Choroid plexus epithelial cell (primary cell): Measurements from ENCODE around the gene ADISSP.

Source experiments
- DNase-seq: peaks from one replicate; pipeline ENCODE4 v3.0.0-alpha.2; 2010; ENCODE audit warnings: low read depth
- H3K4me3 ChIP-seq: 2 replicates; pipeline ENCODE4 v1.5.1; 2011; ENCODE audit warnings: low read depth, mild to moderate bottlenecking, control low read depth, low read length, moderate library complexity
- TF ChIP-seq, protein P1 (sequence below): conservative IDR thresholded peaks from 2 replicates; pipeline ENCODE4 v1.5.1; 2011; ENCODE audit warnings: low read depth, mild to moderate bottlenecking, control low read depth, inconsistent platforms, low read length, moderate library complexity

Gene ADISSP

DNA sequence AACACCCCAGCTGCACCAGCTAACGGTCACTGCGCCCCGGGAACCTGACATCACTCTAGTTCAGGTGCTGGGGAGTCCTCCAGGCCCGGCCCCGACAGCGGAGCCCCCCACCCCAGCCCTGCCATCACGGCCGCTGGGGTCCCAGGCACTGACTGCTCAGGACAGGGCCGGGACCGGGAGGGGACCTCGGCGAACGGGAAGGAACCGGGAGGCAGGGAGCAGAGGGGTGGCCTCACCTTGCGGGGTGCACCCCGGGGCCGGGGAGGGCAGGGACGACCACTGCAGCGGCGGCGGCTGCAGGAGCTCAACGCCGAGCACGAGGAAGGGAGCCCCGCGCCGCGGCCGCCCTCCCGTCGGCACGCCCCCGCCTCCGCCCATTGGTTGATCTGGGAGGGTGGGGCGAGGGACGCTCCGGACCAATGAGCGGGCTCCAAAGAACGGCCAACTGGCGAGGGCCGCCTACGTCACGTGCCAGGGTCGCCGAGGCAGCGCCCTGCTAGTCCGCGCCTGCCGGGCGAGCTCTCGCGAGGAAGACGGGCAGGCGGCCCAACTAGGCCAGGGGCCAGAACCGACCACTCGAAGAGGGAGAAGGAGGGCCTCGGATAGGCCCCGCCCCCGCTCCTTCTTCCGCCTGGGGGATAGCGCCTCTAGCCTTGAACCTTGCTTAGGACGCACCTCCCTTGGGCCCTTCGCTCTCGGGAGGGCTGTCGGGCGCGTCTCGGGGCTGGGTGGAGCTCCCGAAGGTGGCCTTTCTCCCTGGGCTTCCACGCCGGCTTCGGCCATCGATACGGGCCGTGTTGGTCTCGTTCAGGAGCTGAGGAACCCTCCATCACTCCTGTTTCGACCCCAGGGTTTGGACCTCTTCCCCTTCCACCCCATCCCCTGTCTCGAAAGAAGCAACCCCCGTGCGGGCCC lies at the start of gene ADISSP:
TSS of gene ADISSP (minus strand) at position 327 of the 915 bp plus-strand sequence. CDS start 7,653 bp downstream, outside the sequence.
- TF ChIP-seq, protein P1, sequence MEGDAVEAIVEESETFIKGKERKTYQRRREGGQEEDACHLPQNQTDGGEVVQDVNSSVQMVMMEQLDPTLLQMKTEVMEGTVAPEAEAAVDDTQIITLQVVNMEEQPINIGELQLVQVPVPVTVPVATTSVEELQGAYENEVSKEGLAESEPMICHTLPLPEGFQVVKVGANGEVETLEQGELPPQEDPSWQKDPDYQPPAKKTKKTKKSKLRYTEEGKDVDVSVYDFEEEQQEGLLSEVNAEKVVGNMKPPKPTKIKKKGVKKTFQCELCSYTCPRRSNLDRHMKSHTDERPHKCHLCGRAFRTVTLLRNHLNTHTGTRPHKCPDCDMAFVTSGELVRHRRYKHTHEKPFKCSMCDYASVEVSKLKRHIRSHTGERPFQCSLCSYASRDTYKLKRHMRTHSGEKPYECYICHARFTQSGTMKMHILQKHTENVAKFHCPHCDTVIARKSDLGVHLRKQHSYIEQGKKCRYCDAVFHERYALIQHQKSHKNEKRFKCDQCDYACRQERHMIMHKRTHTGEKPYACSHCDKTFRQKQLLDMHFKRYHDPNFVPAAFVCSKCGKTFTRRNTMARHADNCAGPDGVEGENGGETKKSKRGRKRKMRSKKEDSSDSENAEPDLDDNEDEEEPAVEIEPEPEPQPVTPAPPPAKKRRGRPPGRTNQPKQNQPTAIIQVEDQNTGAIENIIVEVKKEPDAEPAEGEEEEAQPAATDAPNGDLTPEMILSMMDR: peak; percentile 31

DNA sequence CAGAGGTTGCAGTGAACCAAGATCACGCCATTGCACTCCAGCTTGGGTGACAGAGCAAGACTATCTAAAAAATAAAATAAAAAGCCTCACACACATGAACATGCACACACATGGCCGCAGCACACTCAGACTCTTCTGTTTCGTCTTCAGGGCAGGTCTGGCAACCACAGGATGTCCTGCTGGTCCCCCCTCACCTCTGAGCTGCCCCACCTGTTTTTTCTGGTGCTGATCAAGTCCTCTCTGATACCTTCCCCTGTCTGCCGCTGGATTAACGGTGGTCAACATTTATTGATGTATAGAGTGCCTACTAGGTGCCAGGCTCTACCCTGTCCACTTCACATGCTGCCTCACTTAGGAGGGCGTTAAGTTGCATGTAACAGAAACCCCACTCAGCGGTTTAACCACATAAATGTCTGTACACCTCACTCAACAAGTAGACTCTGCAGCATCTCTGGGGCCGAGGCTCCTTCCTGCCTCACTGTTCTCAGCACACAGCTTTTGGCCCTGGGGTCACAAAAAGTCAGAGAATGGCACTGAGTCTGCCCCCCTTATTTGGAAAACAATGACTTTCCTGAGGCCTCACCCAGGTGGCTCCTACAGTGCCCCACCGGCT lies 48.3 kb upstream of the ADISSP start:
- no peak for DNase-seq

More for the DNA sequence above, at the start of gene ADISSP:
- peak within 1 kb of the TSS; percentile 74 for H3K4me3 ChIP-seq
- DNase-seq: peak; percentile 99

DNA sequence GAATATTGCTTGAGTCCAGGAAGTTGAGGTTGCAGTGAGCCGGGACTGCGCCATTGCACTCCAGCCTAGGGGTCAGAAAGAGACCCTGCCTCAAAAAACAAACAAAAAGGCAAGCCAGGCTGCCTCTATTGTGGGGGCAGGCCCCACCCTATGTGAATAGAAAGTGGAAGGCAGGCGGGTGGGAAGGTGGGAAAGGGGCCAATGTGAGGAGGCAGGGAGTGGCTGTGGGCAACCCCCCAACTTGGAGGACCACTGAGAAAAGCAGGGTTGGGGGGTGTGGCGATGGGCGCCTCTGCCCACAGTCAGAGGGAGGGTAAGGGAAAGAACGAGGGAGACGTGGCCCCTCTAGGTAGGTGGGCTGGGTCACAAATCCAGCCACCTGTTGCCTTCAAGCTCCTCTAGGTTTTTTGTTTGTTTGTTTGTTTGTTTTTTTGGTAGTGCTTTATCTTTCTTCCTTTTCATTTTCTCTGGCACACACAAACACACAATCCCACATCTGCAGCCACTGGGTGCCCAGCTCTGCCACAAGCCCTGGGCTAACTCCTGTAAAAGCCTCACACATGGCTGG lies 47.5 kb upstream of the ADISSP start:
- TF ChIP-seq, protein P1: no peak
- DNase-seq: no peak
- no peak overlapping the region for H3K4me3 ChIP-seq

More for the DNA sequence above, 48.3 kb upstream of the ADISSP start:
- TF ChIP-seq, protein P1: no peak
- no peak overlapping the region for H3K4me3 ChIP-seq

DNA sequence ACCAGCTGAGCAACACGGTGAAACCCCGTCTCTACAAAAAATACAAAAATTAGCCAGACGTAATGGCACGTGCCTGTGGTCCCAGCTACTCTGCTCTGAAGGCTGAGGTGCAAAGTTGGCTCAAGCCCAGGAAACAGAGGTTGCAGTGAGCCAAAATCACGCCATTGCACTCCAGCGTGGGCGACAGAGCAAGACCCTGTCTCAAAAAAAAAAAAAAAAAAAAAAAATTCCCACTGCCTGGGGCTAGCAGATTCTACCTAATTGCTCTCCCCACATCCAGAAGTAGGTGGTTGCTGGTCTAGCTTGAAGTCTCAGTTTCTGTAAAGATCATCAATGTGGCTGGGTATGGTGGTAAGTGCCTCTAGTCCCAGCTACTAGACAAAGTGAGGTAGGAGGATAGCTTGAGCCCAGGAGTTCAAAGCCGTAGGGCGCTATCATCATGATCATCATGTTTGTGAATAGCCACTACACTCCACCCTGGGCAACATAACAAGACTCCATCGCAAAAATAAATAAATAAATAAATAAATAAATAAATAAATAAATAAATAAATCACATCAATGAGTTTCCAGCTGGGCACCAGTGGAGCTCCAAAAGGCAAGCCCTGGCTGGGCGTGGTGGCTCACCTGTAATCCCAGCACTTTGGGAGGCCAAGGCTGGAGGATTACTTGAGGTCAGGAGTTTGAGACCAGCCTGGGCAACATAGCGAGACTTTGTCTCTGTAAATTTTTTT lies 46.5 kb upstream of the ADISSP start:
- no peak for DNase-seq
- H3K4me3 ChIP-seq: no peak overlapping the region
- TF ChIP-seq, protein P1: no peak

DNA sequence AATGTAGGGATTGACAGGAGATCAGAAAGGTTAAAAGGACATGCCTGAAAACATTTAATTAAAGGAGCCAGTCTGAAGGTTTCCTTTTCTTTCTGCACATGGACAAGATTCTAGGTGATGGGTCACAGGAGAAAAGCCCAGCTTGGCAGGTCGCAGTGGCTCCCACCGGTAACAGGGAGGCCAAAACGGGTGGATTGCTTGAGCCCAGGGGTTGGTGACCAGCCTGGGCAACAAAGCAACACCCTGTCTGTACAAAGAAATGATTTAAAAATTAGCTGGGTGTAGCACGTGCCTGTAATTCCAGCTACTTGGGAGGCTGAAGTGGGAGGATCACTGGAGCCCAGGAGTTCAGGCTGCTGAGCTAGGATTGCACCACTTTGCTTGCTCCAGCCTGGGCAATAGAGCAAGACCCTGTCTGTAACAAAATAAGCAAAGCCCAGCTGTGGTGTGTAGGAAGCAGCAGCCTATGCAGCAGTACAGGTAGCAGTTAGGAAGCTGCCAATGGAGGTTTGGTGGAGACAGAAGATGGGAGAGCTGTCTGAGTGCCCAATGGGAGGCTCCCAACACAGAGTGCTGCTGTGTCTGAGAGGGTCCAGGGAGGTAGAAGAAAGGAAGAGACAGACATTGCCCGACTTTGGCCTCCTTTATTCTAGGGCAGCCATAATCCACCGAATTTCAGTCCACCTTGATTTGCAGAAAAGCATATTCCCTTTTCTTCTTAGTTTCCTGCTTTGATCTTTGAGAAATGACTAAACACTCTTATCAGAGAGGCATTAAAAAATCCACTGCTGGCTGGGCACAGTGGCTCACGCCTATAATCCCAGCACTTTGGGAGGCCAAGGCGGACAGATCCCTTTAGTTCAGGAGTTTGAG lies 45.7 kb upstream of the ADISSP start:
- DNase-seq: no peak
- no peak overlapping the region for H3K4me3 ChIP-seq
- TF ChIP-seq, protein P1: no peak

DNA sequence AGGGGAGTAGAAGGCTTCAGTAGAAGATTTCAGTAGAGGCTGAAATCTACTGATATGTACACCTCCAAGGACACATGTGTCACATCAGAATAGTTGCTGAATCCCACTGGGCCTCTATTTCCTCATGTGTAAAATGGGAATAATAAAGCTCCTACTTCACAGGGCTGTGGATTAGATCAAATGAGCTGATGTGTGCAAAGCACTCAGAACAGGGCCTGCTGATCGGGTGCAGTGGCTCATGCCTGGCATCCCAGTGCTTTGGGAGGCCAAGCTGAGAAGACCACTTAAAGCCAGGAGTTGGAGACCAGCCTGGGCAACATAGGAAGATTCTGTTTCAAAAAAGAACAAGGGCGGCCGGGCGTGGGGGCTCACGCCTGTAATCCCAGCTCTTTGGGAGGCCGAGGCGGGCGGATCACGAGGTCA lies 44.7 kb upstream of the ADISSP start:
- no peak for DNase-seq
- no peak overlapping the region for H3K4me3 ChIP-seq
- TF ChIP-seq, protein P1: no peak
